Measurements from ENCODE around the gene SAMD7. TPM values are rescaled to one million over a fixed set of nuclear protein-coding genes. Genes with fewer than 3 reads are reported as not detected.

The SAMD7 gene
- total RNA-seq, 1 donor from 2014 or later = not detected

GRCh38 chr3:169931747-169932520 lies 20.6 kb downstream of the SAMD7 start:
- no peaks in the 10 kb centered on the region for H3K9me3 Mint-ChIP-seq (ENCODE audit: unreplicated experiment)
- no peak overlapping the region for H3K27ac Mint-ChIP-seq (ENCODE audit: unreplicated experiment)
- H3K4me1 Mint-ChIP-seq (ENCODE audit: unreplicated experiment) = no peaks in the 10 kb centered on the region
- no peak for TF ChIP-seq CTCF (IDR thresholded peaks at IDR 0.05; ENCODE audit: unreplicated experiment)
- H3K27me3 Mint-ChIP-seq (ENCODE audit: unreplicated experiment) = peaks cover 2% of the 10 kb centered on the region
- DNase-seq (ENCODE audit: low spot score) = no peak
- H3K4me3 Mint-ChIP-seq (ENCODE audit: unreplicated experiment) = no peak overlapping the region
- no peaks in the 10 kb centered on the region for H3K36me3 Mint-ChIP-seq (ENCODE audit: low read depth, unreplicated experiment)

- Mint-ChIP-seq H3K4me3 (ENCODE audit: unreplicated experiment) (no peak overlapping the region), H3K36me3 (ENCODE audit: low read depth, unreplicated experiment) (no peaks in the 10 kb centered on the region), H3K4me1 (ENCODE audit: unreplicated experiment) (no peaks in the 10 kb centered on the region), H3K27ac (ENCODE audit: unreplicated experiment) (no peak overlapping the region), H3K27me3 (ENCODE audit: unreplicated experiment) (peaks cover 2% of the 10 kb centered on the region), H3K9me3 (ENCODE audit: unreplicated experiment) (no peaks in the 10 kb centered on the region)
- DNase-seq (ENCODE audit: low spot score) = no peak
- no peak for TF ChIP-seq CTCF (IDR thresholded peaks at IDR 0.05; ENCODE audit: unreplicated experiment)
Observed at GRCh38 chr3:169939320-169939719, 27.9 kb downstream of the SAMD7 start.

- H3K36me3 Mint-ChIP-seq (ENCODE audit: low read depth, unreplicated experiment) = no peaks in the 10 kb centered on the region
- no peak for TF ChIP-seq CTCF (IDR thresholded peaks at IDR 0.05; ENCODE audit: unreplicated experiment)
- no peaks in the 10 kb centered on the region for H3K4me1 Mint-ChIP-seq (ENCODE audit: unreplicated experiment)
- no peak overlapping the region for H3K27ac Mint-ChIP-seq (ENCODE audit: unreplicated experiment)
- DNase-seq (ENCODE audit: low spot score) = no peak
- peaks cover under 1% of the 10 kb centered on the region for H3K27me3 Mint-ChIP-seq (ENCODE audit: unreplicated experiment)
- no peaks in the 10 kb centered on the region for H3K9me3 Mint-ChIP-seq (ENCODE audit: unreplicated experiment)
- H3K4me3 Mint-ChIP-seq (ENCODE audit: unreplicated experiment) = no peak overlapping the region
Observed at GRCh38 chr3:169939751-169940150, 28.4 kb downstream of the SAMD7 start.

- Mint-ChIP-seq H3K36me3 (ENCODE audit: low read depth, unreplicated experiment) (no peaks in the 10 kb centered on the region), H3K4me1 (ENCODE audit: unreplicated experiment) (peaks cover 3% of the 10 kb centered on the region), H3K27ac (ENCODE audit: unreplicated experiment) (no peak overlapping the region), H3K4me3 (ENCODE audit: unreplicated experiment) (no peak overlapping the region), H3K9me3 (ENCODE audit: unreplicated experiment) (no peaks in the 10 kb centered on the region), H3K27me3 (ENCODE audit: unreplicated experiment) (no peaks in the 10 kb centered on the region)
- TF ChIP-seq CTCF (IDR thresholded peaks at IDR 0.05; ENCODE audit: unreplicated experiment) = no peak
- DNase-seq (ENCODE audit: low spot score) = no peak
Observed at GRCh38 chr3:169940470-169941181, 29.3 kb downstream of the SAMD7 start.

GRCh38 chr3:169945313-169945712 lies 33.9 kb downstream of the SAMD7 start:
- Mint-ChIP-seq H3K36me3 (ENCODE audit: low read depth, unreplicated experiment) (no peaks in the 10 kb centered on the region), H3K27me3 (ENCODE audit: unreplicated experiment) (no peaks in the 10 kb centered on the region), H3K4me3 (ENCODE audit: unreplicated experiment) (no peak overlapping the region), H3K4me1 (ENCODE audit: unreplicated experiment) (peaks cover 3% of the 10 kb centered on the region), H3K9me3 (ENCODE audit: unreplicated experiment) (no peaks in the 10 kb centered on the region), H3K27ac (ENCODE audit: unreplicated experiment) (no peak overlapping the region)
- no peak for TF ChIP-seq CTCF (IDR thresholded peaks at IDR 0.05; ENCODE audit: unreplicated experiment)
- DNase-seq (ENCODE audit: low spot score) = no peak
